DMS53 treated with DMSO at 0.1 percent for 48 hours (cell line): ENCODE results near the gene CNOT3.
"Not testable (repeated sequence)": the region's sequence is repeated elsewhere in the genome, so short reads cannot be mapped to it uniquely, and the experiment has no call there.

Source experiments
- DNase-seq: peaks from one replicate; lab custom pipeline; 2025; ENCODE audit not compliant: unreplicated experiment; lab: John Stamatoyannopoulos, UW

Gene CNOT3

DNA sequence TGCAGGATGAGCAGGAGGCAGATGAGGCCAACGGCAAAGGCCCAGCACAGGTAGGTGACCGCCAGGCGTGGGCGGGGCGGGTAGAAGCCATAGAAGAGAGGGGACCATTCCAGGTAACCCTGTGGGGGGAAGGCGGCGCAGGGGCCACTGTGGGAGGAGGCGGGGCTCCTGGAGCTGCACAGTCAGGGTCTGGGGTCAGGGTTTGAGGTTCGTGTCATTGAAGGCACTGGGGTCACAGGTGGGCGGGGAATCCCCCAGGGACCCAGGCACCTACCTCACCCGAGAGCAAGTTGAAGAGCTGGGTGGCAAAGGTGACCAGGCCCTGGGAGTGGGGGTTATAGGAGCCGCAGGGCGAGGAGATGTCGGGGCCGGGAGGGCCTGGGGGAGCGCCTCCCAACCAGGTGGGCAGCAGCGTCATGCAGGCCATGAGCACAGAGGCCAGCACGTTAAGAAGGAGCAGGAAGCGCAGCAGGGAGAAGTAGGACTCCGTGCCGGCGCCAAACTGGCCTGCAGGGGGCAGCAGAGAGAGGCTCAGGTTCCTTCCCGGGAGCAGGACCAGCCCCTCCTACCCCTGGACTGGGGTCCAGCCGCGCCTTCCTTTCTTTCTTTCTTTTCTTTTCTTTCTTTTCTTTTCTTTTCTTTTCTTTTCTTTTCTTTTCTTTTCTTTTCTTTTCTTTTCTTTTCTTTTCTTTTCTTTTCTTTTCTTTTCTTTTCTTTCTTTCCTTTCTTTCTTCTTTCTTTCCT, 30.8 kb downstream of the CNOT3 start:
- DNase-seq, result peak; percentile 75

DNA sequence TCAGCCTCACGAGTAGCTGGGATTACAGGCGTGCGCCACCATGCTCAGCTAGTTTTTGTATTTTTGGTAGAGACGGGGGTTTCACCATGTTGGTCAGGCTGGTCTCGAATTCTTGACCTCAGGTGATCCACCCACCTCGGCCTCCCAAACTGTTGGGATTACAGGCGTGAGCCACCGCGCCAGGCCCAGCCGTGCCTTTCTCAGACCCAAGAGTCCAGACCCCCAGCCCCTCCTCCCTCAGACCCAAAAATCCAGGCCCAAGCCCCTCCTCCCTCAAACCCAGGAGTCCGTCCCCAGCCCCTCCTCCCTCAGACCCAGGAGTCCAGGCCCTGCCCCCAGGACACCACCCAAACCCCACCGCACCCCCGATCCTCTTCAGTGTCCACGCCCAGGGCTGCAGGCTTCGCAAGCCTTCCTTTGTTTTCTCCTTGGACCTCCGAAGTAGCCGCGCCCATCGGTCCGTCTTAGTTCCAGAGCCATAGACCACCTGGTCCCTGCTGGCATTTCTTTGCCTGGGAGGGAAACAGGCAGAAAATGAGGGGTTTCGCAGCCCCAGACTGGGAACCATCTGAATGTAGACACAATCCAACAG, 31.7 kb downstream of the CNOT3 start:
- no peak for DNase-seq

DNA sequence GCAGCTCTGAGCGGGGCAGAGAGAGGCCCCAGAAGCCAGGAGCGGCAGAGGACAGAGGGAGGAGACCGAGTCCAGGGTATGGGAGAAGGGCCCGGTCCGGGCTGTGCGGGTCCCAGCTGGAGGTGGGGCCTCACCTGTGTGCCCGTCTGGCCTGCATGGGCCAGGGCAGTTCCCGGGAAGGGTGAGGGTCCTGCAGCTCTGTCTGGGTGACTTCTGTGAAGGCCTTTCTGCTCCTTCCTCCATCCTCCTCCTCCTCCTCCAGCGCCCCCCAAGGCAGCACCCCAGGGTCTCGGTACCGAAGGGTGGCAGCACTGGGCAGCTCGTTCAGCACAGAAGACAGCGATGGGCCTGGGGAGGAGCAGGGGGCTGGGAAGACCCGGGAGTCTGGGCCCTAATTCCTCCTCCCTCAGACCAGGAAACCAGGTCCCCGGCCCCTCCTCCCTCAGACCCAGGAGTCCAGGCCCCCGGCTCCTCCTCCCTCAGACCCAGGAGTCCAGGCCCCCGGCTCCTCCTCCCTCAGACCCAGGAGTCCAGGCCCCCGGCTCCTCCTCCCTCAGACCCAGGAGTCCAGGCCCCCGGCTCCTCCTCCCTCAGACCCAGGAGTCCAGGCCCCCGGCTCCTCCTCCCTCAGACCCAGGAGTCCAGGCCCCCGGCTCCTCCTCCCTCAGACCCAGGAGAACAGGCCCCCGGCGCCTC, 34.3 kb downstream of the CNOT3 start:
- DNase-seq, result not testable (repeated sequence)

DNA sequence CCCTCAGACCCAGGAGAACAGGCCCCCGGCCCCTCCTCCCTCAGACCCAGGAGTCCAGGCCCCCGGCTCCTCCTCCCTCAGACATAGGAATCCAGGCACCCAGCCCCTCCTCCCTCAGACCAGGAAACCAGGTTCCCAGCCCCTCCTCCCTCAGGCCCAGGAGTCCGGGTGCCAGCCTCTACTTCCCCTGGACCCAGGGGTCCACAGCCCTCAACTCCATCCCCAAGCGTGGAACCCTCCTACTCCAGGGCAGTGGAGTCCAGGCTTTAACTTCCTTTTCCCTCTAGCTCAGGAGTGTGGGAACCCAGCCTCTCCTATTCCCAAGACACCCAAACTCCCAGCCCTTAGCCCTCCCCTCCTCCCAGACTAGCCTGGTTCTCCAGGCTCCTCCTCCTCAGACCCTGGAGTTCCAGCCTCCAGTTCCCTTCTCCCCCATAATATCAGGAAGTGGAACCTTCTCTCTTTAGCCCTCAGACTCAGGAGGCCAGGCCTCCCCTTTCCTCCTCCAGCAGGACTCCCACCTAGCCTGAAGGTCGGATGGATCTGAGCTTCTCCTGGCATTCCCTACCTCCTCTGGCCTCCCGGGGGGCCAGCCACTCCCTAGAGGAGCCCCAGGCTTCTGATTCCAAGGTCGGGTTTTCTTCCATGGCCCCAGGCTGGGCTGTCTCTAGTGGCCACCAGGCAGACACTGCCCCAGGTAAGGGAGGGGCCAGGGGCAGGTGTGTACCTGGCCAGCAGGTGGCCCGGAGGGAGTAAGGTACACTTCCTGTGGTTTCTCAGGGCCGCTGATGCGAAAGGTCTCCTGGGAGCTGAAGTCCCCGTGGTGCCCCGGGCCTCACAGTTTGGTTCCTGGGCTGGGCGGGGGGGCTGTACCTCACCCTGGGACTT, 35.2 kb downstream of the CNOT3 start, which contains the start of gene TMC4:
Gene TMC4 (minus strand): TSS at position 690 of the 888 bp plus-strand sequence. CDS start 43 bp downstream, at position 647.
- peak; percentile 85 for DNase-seq

DNA sequence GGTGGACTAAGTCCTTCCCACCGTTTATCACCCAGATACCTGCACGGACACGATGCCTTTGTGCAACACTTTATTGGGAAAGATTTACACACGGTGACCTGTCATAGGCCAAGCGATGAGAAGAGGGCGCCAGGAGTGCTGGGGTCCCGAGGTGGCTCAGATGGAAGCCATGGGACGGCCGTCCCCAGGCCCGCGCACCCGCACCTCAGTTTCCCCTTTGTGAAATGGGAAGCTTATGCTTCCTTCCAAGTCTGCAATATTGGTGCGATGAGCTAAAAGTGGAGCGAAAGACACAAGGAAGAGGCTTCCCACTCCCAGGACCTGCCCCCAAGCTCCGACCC, 35.8 kb downstream of the CNOT3 start:
- DNase-seq, result no peak

DNA sequence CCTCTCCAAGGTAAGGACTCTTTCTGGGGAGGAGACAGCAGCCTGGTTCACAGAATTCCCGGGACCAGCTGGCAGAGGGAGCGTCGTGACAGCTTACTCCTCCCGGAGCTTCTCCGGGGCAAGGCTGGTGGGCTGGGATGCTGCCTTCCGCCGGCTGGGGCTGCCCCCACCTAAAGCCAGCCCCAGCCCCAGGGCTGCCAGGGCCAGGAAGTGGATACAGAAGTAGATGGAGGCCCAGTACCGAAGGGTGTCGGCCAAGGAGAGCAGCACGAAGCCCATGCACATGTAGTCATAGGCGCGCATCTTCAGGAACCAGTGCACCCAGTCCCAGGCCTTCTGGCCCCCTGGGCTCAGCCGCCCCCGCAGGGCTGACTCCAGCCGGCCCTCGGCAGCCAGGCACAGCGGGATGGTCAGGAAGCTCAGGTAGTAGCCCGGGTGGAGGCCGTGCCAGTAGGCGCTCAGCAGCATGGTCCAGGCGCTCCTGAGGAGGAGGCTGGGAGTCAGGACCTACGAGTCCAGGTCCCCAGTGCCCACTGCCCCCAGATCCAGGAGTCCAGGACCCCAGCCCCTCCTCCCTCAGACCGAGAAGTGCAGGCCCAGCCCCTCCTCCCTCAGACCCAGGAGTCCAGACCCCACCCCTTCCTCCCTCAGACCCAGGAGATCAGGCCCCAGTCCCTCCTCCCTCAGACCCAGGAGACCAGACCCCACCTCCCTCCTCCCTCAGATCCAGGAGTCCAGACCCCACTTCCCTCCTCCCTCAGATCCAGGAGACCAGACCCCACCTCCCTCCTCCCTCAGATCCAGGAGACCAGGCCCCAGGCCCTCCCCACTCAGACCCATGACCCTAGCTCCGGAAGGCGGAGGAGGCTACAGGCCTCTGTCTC, 36.6 kb downstream of the CNOT3 start:
- DNase-seq, result no peak

DNA sequence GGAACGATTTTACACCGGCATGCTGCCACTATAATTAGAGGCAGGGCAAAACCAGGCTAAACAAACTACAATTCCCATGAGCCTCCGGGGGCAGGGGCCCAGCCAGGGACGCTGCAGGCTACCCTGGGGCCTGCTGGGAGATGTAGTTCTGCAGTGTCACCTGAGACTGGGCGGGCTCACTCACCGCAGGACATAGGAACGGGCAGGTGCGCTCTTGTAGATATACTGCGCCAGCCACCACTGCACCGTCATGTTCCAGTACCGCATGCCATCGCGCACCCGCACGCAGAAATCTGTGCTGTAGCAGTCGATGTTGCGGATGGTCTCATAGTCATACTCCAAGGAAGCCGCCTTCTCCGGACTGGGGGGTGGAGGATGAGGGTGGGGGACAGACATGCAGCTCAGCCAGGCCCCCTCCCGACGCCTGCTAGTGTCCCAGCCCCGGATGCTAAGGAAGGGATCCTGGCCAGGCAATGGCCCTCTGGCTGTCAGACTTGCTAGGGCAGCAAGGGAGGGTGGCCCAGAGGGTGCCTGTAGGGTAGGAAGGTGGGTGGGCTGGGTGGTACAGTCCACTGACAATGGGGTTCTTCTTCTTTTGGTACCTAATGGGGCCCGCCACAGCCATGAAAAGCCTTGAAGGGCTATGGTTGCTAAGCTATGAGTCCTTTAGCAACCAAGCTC, 41.2 kb downstream of the CNOT3 start:
- no peak for DNase-seq

DNA sequence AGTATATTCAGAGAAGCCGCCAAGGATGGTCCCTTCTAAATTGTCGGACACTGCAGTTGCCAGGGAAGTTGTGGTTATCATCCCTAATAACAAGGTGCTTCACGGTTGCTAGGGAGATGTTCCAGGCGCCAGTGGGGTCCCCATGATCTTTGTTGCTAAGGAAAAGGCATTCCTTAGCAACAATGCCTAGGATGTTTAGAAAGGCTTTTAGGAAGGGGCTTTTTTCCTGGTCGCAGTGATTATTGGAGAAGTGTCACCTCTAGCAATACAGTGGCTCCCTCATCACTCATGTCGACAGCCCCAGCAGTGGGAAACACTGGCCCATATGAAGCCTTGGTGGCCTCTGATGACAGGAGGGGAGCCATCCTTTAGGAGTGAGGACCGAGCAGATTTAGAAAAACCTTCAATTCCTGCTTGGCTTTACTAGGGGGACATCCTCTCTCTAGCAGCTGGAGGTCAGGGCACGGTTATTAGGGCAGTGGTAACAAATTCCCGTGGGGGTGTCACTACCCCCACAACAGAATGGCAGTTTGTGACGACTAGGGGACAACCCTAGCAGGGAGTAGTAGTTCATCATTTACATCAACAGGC, 41.8 kb downstream of the CNOT3 start:
- DNase-seq, result no peak

DNA sequence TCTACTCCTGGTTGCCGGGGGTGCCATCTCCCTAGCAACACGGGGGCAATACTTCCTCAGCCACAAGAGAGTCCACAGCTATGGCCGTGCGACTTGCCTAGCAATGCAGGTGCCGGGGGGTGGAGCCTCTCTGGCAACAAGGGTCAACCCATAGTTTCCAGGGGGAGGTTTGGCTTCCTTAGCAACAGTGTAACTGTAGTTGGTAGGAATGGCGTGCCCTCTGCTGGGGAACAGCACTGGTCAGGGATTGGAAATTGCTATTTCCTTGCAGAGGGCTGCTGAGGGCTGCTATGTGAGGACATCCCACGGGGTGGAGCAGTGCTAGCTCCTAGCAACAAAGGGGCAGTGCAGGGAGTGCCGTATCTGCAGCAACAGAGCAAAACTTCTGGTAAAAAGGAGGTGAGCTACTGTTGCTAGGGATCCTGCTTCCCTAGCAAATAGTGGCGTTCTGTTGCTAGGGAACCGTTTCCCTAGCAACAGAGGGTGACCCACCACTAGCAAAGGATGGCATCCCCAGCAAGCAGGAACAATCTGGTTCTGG, 42.4 kb downstream of the CNOT3 start:
- no peak for DNase-seq

DNA sequence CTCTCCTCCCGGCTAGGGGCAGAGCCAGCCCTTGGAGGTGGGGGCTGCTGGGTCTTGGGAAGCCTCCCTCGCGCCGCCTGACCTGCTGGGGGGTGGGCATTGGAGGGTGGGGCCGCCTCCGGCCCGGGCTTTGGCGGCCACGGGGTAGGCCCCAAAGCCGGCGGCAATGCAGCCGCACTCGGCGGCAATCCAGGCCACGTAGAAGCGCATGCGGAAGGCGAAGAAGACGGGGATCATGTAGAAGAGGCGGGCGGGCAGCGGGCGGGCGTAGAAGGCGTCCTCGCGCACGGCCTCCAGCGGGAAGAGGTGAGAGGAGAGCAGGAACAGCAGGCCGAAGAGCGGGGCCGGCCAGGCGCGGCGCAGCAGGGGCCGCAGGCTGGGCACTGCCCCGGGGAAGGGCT, 43.1 kb downstream of the CNOT3 start:
- DNase-seq, result no peak

DNA sequence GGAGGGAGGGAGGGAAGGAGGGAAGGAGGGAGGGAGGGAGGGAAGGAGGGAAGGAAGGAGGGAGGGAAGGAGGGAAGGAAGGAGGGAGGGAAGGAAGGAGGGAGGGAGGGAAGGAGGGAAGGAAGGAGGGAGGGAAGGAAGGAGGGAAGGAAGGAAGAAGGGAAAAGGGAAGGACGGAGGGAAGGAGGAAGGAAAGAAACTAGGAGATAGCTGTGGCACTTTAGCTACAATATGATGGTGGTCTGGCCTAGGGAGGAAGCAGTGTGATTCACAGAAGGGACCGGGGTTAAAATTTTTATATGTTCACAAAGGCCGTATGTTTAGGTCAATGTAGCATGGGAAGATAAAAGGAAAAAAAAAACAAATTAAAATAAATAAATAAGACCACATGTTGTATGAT, 44.3 kb downstream of the CNOT3 start:
- not testable (repeated sequence) for DNase-seq

DNA sequence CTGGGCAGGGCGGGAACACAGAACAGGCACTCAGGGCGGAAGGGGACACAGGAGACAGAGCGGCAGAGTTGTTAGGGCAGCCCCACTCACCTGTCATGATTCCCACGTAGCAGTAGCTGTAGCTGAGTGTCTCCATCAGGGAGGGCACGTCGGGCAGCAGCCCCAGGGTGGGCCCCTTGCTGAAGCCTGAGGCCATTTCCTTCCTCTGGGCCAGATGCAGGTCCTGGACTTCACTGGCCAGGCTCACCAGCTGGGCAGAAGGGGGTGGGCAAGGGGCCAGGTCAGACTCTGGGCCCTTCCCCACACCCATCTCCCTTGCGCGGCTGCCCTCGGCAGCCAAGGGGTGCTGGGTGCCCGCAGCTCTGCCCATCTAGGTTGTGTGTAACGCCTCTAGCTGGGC, 45.9 kb downstream of the CNOT3 start:
- DNase-seq, result no peak

DNA sequence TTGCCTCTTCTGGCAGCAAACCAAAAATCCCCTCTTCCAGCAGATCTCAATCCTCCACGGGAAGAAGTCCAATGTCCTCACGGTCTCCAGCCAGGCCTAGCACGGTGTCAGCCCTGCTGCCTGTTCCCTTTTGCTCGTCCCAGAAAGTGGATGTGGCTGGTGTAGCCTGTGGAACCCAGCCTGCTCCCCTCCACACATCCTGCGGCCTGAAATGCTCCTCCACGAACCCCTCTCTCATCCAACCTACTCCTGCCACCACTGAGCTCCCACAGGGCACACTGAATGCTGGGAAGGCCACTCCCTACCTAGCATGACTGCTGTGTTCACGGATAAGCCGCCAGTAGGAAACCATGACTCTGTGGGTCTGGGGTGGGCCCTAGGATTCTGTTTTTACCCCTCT, 48.8 kb downstream of the CNOT3 start:
- no peak for DNase-seq

DNA sequence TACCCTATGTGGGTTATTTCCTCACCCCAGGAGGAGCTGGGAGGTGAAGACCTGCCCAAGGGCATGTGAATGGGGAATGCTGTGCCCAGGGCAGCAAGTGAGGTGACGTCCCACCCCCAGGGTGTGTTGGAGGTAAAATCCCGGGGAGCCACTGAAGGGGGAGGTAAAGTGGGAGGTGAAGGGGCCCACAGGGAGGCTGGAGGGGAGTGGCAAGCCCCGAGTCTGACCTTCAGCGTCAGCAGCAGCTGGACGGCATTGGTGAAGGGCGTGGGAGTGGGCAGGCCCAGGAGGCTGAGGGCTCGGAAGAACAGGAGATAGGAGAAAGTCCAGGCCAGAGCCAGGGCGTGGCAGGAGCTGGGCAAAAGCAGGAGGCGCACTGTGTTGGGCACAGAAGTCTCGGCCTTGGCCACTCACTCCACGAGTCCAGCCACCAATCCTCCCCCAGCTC, 49.4 kb downstream of the CNOT3 start:
- DNase-seq, result no peak

DNA sequence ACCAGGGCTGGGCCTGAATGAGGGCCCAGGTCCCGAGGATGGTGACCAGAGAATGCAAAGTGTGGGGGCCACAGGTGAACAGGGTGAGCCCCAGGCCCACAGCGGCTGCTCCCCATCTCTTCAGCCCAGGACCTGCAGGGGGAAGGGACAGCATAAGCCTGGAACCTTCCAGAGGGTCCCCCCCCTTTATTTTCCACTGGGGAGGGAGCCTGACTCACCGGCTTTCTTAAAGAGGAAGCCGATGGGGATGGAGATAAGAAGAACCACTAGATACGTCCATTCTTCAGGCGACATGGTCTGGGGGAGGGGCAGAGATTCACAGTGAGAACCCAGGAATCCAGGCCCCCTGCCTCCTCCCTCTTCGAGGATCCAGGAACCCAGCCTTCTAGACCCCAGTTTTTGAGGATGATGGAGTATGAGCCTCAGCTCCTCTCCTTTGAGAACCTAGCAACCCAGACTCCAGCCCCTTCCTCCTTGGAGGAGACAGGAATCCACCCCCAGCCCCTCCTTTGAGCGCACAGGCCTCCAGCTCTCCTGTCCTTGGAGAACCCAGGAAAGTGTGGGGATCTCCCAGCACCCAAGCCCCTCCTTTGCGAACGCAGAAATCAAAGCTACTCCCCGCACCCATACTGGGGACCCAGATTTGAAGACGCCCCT, 50.8 kb downstream of the CNOT3 start:
- DNase-seq, result no peak

DNA sequence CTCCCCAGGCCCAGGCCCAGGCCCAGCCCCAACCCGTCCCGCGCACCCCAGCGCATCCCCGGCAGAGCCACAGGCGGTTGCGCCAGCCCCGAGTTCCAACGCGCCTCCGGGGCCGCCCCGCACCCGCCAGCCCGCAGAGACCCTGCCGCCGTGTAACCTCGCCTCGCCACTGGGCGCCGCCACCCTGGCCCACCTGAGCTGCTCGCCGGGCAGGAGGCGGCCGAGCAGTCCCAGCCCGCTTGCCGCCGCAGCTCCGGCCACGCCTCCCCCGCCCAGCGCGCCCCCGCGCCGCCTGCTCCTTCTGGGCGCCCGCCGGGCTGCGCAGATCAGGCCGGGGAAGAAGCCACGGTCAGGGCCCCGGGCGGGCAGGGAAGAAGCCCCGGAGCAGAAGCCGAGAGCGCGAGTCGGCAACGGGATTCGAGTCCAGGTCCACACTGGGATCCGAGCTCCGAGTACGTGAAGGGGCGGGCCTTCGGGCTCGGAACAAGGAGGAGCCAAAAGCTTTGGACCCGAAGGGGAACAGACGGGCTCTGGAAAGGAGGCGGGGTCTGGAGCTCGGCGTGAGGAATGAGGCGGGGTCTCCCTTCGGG, 51.7 kb downstream of the CNOT3 start, which contains the start of gene MBOAT7:
Gene MBOAT7 (minus strand): TSS at position 436 of the 590 bp plus-strand sequence. CDS start 1,072 bp downstream, outside the sequence.
- DNase-seq, result peak; percentile 84

DNA sequence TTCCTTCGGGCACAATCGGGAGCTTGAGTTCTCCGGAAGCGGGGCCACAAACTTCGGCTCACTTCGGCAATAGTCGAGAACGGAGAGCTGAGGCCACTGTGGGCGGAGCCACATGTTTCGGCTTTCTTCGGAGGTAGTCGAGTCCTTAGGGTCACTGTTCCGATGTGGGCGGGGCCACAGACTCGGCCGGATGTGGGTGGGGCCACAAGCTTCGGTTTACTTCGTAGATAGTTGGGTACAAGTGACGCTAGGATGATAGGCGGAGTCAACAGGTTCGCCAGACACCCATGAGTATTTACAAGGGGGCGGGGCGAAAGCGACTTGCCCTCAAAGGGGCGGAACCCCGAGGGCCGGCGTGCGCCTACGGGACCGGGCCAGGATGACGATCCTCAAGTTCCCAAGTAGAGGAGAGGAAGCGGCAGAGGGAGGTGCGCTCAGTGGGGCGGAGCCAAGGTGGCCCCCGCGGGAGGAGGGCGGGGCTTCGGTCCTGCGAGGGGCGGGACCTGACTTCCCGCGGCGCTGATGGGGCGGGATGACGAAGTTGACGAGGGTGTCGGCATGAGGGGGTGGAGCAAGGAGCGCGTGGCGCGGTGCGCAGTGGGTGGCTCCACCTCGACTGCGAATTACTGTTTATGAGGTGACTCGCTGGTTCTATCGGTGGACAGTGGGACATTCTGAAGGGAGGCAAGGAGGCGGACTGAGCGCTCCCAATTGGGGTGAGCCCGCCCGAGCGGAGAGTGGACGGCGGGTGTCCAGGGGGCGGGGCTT, 52.4 kb downstream of the CNOT3 start:
- peak; percentile 99 for DNase-seq
